NT2/D1 (cell line): ENCODE measurements around the gene FBXO48.
"Not testable (repeated sequence)": the region's sequence is repeated elsewhere in the genome, so short reads cannot be mapped to it uniquely, and the experiment has no call there.

Experiments used
- DNase-seq: peaks from one replicate; pipeline ENCODE4 v3.0.0-alpha.2; 2011; ENCODE audit warnings: low read depth, low spot score
- H3K27me3 ChIP-seq: 2 replicates; pipeline ENCODE4 v1.6.0; 2011; ENCODE audit warnings: mild to moderate bottlenecking; ENCODE audit not compliant: insufficient read length, insufficient read depth
- H3K36me3 ChIP-seq: 2 replicates; pipeline ENCODE4 v1.6.1; 2011; ENCODE audit warnings: mild to moderate bottlenecking, low read length, mixed read lengths; ENCODE audit not compliant: insufficient read depth, insufficient read length
- H3K4me1 ChIP-seq: 2 replicates; pipeline ENCODE4 v1.5.1; 2011; ENCODE audit not compliant: insufficient read depth, insufficient read length
- H3K4me3 ChIP-seq: 2 replicates; pipeline ENCODE4 v1.5.1; 2011; ENCODE audit warnings: low read depth; ENCODE audit not compliant: insufficient read length
- H3K9ac ChIP-seq: 2 replicates; pipeline ENCODE4 v1.6.0; 2011; ENCODE audit warnings: low read depth; ENCODE audit not compliant: insufficient read length
- H3K9me3 ChIP-seq: 2 replicates; pipeline ENCODE4 v1.5.1; 2011; ENCODE audit warnings: mild to moderate bottlenecking, low read length; ENCODE audit not compliant: insufficient read depth
- SUZ12 ChIP-seq: IDR thresholded peaks from 2 replicates; pipeline ENCODE4 v1.6.1; 2011; ENCODE audit not compliant: insufficient read length, insufficient read depth; ENCODE audit errors: extremely low read depth
- YY1 ChIP-seq: IDR thresholded peaks from 2 replicates; pipeline ENCODE4 v1.6.1; 2011; ENCODE audit not compliant: insufficient read length, insufficient read depth
- ZNF274 ChIP-seq: IDR thresholded peaks from 2 replicates; pipeline ENCODE4 v1.6.1; 2011; ENCODE audit warnings: mild to moderate bottlenecking, low read depth, low read length

The FBXO48 gene

DNA sequence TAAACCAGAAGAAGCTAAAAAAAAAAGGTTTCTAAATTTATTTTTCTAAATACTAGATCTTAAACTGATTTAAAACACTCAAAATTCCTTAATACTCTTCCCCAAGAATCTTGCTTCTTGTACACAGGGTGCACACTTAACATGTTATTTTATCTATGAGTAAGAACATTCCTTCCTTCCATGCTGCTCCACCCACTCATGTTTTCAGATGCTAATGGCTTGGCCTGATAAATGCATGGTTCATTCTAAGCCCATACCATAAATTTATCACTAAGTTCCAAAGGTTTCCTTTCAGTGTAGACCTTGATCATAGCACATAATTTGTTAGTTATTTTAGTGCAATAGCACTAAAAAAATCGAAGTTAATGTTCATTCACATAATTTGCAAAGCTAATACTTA, 8.1 kb downstream of the FBXO48 start:
- TF ChIP-seq SUZ12 (no peak), ZNF274 (no peak), YY1 (no peak)
- no peaks in the 10 kb centered on the region for H3K4me1 ChIP-seq
- H3K9ac ChIP-seq: no peak overlapping the region
- H3K27me3 ChIP-seq: no peaks in the 10 kb centered on the region
- DNase-seq: no peak
- H3K9me3 ChIP-seq: no peaks in the 10 kb centered on the region
- H3K36me3 ChIP-seq: no peaks in the 10 kb centered on the region
- no peak overlapping the region for H3K4me3 ChIP-seq

GRCh38 chr2:68456198-68456597, 10.9 kb downstream of the FBXO48 start:
- Histone ChIP-seq H3K9me3 (no peaks in the 10 kb centered on the region), H3K4me3 (no peak overlapping the region), H3K4me1 (no peaks in the 10 kb centered on the region), H3K36me3 (no peaks in the 10 kb centered on the region), H3K9ac (no peak overlapping the region), H3K27me3 (no peaks in the 10 kb centered on the region)
- DNase-seq: no peak
- TF ChIP-seq YY1: no peak
- TF ChIP-seq SUZ12: no peak
- no peak for TF ChIP-seq ZNF274

DNA sequence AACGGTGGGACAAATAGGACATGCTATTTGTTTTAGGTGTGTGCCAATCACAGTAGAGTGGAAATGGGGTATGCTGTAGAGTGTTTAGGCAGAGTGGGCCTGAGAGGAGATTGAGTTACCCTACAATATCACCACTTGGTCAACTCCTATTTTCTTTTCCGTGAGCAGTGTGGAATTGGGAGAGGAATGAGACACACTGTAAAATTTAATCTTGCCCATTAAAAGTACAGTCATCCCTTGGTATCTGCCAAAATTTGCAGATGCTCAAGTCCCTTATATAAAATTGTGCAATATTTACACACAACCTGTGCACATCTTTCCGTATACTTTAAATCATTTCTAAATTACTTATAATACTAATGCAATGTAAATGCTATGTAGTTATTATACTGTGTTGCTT, 12.4 kb downstream of the FBXO48 start:
- H3K27me3 ChIP-seq: no peaks in the 10 kb centered on the region

DNA sequence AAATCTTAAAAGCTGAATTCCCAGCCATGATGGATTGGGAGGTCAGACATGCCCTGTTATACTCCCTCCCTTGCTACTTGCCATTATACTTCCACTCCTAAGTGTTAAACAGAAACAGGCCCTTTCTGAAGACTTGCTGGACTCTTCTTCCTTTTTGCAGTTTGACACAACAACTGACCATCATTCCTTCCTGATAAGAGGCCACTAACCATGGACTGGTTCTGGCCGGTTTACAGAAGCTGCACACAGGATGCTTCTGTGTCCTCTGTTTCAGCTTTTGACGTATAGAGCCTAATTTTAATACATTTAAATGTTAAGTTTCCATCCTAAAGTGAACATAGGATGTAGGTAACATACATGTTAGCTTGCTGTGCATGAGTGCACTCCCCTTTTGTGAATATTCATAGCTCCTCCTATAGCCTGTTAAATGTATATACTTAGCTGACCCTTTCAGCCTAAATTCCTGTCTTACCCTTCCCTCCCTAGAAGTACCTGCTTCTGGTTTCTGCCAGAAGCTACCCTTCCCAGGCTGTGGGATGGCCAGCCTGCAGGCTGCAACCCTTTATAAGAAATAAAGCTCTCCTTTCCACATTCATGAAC, 13.2 kb downstream of the FBXO48 start:
- no peaks in the 10 kb centered on the region for H3K27me3 ChIP-seq
- no peaks in the 10 kb centered on the region for H3K4me1 ChIP-seq
- no peak overlapping the region for H3K9ac ChIP-seq
- TF ChIP-seq YY1 (no peak), ZNF274 (no peak), SUZ12 (no peak)
- no peak for DNase-seq
- H3K4me3 ChIP-seq: no peak overlapping the region
- no peaks in the 10 kb centered on the region for H3K36me3 ChIP-seq
- H3K9me3 ChIP-seq: no peaks in the 10 kb centered on the region

More for the DNA sequence above, 12.4 kb downstream of the FBXO48 start:
- no peak overlapping the region for H3K4me3 ChIP-seq
- H3K9ac ChIP-seq: no peak overlapping the region
- H3K4me1 ChIP-seq: no peaks in the 10 kb centered on the region
- H3K36me3 ChIP-seq: no peaks in the 10 kb centered on the region
- DNase-seq: no peak
- H3K9me3 ChIP-seq: no peaks in the 10 kb centered on the region
- TF ChIP-seq ZNF274: no peak
- TF ChIP-seq YY1: no peak

DNA sequence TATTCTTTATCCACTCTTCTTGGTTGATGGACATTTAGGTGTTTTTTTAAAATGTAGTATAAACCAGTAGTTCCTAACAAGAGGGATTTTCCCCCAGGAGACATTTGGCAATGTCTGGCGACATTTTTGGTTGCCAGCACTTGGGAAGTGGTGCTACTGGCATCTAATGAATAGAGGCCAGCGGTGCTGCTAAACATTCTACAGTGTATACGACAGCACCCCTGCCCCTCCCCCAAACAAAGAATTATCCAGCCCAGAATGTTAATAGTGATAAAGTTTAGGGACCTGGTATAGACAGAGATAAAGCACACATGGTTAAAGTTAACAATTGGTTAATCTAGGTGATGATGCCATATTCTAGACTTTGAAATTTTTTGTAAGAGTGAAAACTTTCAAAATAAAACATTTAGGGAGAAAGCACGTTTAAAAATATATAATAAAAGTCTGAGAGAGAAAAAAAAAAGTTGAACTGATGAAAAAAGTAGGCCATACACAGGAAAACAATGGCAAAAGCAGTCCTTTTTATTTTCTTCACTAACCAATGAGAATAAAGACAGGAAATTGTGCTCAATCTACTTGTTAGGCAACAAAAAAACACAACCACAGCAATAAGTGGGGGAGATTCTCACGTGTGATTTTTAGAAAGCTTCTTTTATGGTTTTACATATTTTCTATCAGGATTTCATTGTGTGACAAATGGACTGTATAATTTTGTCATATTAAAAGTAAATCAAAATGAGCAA, 14.8 kb downstream of the FBXO48 start:
- TF ChIP-seq YY1 (no peak), SUZ12 (no peak), ZNF274 (no peak)
- DNase-seq: no peak
- H3K9ac ChIP-seq: no peak overlapping the region
- no peaks in the 10 kb centered on the region for H3K9me3 ChIP-seq
- no peaks in the 10 kb centered on the region for H3K36me3 ChIP-seq
- no peaks in the 10 kb centered on the region for H3K4me1 ChIP-seq
- no peaks in the 10 kb centered on the region for H3K27me3 ChIP-seq
- H3K4me3 ChIP-seq: no peak overlapping the region

DNA sequence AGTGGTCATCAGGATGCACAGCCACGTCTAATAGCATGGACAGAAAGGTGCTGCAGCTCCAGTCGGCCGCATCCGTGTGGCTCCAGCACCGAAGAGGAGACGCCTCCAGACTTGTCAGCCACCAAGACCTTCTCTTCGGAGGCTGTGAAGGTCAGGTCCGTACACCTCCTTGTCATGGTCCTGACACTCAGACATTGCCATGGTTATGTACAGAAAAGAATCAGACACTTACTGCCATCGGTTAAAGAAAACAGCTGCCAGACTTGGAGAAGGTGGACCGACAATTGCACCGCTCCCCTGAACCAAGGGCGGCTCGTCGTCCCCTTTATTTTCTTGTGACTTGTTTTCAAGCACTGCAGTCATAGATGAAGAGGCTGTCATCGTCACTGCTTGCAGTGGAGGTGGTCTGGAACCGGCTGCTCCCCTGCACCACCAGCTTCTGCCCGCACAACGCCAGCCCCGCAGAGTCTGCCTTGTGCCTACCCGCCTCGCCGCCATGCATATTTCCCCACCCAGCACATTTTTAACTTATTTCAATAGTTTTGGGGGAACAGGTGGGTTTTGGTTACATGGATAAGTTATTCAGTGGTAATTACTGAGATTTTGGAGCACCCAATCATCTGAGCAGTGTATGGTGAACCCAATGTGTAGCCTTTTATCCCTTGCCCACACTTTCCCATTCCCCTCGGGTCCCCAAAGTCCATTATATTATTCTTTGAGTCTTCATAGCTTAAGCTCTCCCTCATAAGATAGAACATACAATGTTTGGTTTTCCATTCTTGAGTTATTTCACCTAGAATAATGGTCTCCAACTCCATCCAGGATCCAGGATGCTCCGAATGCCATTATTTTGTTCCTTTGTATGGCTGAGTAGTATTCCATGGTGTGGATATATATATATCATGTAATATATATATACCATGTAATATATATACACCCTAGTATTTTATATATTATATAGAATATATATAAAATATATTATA, 18.1 kb downstream of the FBXO48 start:
- H3K4me1 ChIP-seq: no peaks in the 10 kb centered on the region
- H3K27me3 ChIP-seq: no peaks in the 10 kb centered on the region
- no peaks in the 10 kb centered on the region for H3K9me3 ChIP-seq
- no peak overlapping the region for H3K9ac ChIP-seq
- no peaks in the 10 kb centered on the region for H3K36me3 ChIP-seq
- TF ChIP-seq ZNF274 (no peak), YY1 (no peak), SUZ12 (no peak)
- DNase-seq: no peak
- H3K4me3 ChIP-seq: no peak overlapping the region

DNA sequence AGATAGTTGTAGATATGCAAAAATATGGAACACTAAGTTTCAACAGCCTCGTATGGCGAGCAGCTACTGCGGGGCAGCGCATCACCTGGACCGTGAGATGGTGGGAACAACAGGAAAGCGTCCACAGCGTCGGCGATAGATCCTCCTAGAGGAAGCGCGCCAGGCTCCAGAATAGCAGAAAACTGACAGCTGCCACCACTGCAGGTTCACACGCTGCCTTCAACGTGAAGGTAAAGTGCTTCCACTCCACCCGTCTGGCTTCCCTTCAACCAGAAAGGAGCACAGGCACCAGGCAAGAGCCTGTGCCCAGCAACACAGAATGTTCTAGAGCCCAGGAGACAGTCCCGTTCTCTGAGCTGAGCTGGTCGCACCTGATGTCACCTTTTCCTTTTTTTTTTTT, 20.0 kb downstream of the FBXO48 start:
- DNase-seq: no peak
- Histone ChIP-seq H3K27me3 (no peaks in the 10 kb centered on the region), H3K4me3 (no peak overlapping the region), H3K36me3 (no peaks in the 10 kb centered on the region), H3K9ac (no peak overlapping the region), H3K9me3 (no peaks in the 10 kb centered on the region), H3K4me1 (no peaks in the 10 kb centered on the region)
- TF ChIP-seq YY1 (no peak), SUZ12 (no peak), ZNF274 (no peak)

GRCh38 chr2:68446425-68446824, 20.7 kb downstream of the FBXO48 start:
- H3K27me3 ChIP-seq, H3K4me3 ChIP-seq, H3K9ac ChIP-seq, H3K4me1 ChIP-seq, H3K36me3 ChIP-seq, H3K9me3 ChIP-seq, DNase-seq: not testable (repeated sequence)
